Middle frontal gyrus (tissue), 1 donor: ENCODE data around the gene PGA3.
"Not testable (repeated sequence)": the region's sequence is repeated elsewhere in the genome, so short reads cannot be mapped to it uniquely, and the experiment has no call there.

Source experiments
- DNase-seq: peaks from one replicate; pipeline ENCODE4 v3.0.0-alpha.2; 2015; ENCODE audit warnings: low spot score; ENCODE audit errors: extremely low spot score

Gene PGA3

GRCh38 chr11:61170566-61170965 is 32.7 kb upstream of the PGA3 start:
- no peak for DNase-seq

GRCh38 chr11:61171907-61172306 is 31.4 kb upstream of the PGA3 start:
- DNase-seq: no peak

GRCh38 chr11:61172356-61172755 is 31.0 kb upstream of the PGA3 start:
- DNase-seq: no peak

GRCh38 chr11:61172888-61173287 is 30.4 kb upstream of the PGA3 start:
- no peak for DNase-seq

GRCh38 chr11:61173456-61173855 is 29.9 kb upstream of the PGA3 start:
- DNase-seq: no peak

- no peak for DNase-seq
These were observed 29.0 kb upstream of the PGA3 start for GRCh38 chr11:61174273-61174672.

GRCh38 chr11:61174949-61175348 is 28.4 kb upstream of the PGA3 start:
- DNase-seq: no peak

GRCh38 chr11:61176446-61176845 is 26.9 kb upstream of the PGA3 start:
- DNase-seq: no peak

- DNase-seq: not testable (repeated sequence)
These were observed 23.1 kb upstream of the PGA3 start for GRCh38 chr11:61180205-61180604.

- no peak for DNase-seq
These were observed 21.8 kb upstream of the PGA3 start for GRCh38 chr11:61181489-61181888.

- DNase-seq: no peak
These were observed 19.7 kb upstream of the PGA3 start for GRCh38 chr11:61183645-61184044.

GRCh38 chr11:61186504-61186903 is 16.8 kb upstream of the PGA3 start:
- no peak for DNase-seq

- DNase-seq: peak; percentile 44
These were observed 15.7 kb upstream of the PGA3 start for GRCh38 chr11:61187505-61188130.

GRCh38 chr11:61189933-61190332 is 13.4 kb upstream of the PGA3 start:
- DNase-seq: no peak

- no peak for DNase-seq
These were observed 9.7 kb upstream of the PGA3 start for GRCh38 chr11:61193596-61193995.

GRCh38 chr11:61194169-61194671 is 9.1 kb upstream of the PGA3 start:
- DNase-seq: no peak

- DNase-seq: no peak
These were observed 8.2 kb upstream of the PGA3 start for GRCh38 chr11:61194981-61195695.

GRCh38 chr11:61195719-61196118 is 7.6 kb upstream of the PGA3 start:
- DNase-seq: no peak

- no peak for DNase-seq
These were observed 5.0 kb upstream of the PGA3 start for GRCh38 chr11:61198361-61198760.

GRCh38 chr11:61198948-61199523 is 4.3 kb upstream of the PGA3 start:
- DNase-seq: no peak

GRCh38 chr11:61201476-61201875 is 1.8 kb upstream of the PGA3 start:
- no peak for DNase-seq

- DNase-seq: not testable (repeated sequence)
These were observed 558 bp downstream of the PGA3 start for GRCh38 chr11:61203873-61204272.
